IMR-90 (cell line): Measurements from ENCODE around the gene CHSY3. TPM values are rescaled to one million over a fixed set of nuclear protein-coding genes. Genes with fewer than 3 reads are reported as not detected.

Source experiments
- ATAC-seq: fragments of 200-7000 bp; cut with Tn5 transposase; 2 replicates; pipeline ENCODE4 v1.9.1; 2020; ENCODE audit warnings: low read depth, mild to moderate bottlenecking, moderate library complexity
- BruUV-seq: library from RNA; stranded (reverse); fragments of 400-500 nt; replicated peaks from 2 replicates; lab custom pipeline; 2021; lab: Mats Ljungman, UMichigan
- CTCF ChIA-PET: fragments of 300-600 bp; formaldehyde crosslinking; extraction: SDS; loops from one replicate; lab custom pipeline; 2021; ENCODE audit warnings: antibody characterized with exemption; lab: Yijun Ruan, JAX
- POLR2A ChIA-PET: fragments of 300-600 bp; sonication (Branson Sonifier 250); formaldehyde crosslinking; loops from one replicate; lab custom pipeline; 2022; ENCODE audit warnings: antibody characterized with exemption; ENCODE audit not compliant: unreplicated experiment; lab: Charles Lee
- DNase-seq: peaks from one replicate; pipeline ENCODE4 v3.0.0; 2013
- H2AFZ ChIP-seq: replicated peaks from 2 replicates; pipeline ENCODE3; 2013; ENCODE audit warnings: low read length, mild to moderate bottlenecking; ENCODE audit not compliant: poor library complexity
- H2AK5ac ChIP-seq: 2 replicates; pipeline ENCODE4 v1.6.1; 2013; ENCODE audit warnings: low read depth, low read length, inconsistent platforms
- H2AK9ac ChIP-seq: replicated peaks from 2 replicates; pipeline ENCODE3; 2013; ENCODE audit warnings: mild to moderate bottlenecking, low read depth, low read length, moderate library complexity; ENCODE audit not compliant: poor library complexity
- H2BK120ac ChIP-seq: 2 replicates; pipeline ENCODE4 v1.6.1; 2013; ENCODE audit warnings: low read depth, low read length, inconsistent platforms
- H2BK15ac ChIP-seq: 3 replicates; pipeline ENCODE4 v1.6.1; 2013; ENCODE audit warnings: low read depth, low read length, inconsistent platforms
- H2BK20ac ChIP-seq: 2 replicates; pipeline ENCODE4 v1.6.1; 2013; ENCODE audit warnings: low read depth, mild to moderate bottlenecking, inconsistent platforms, low read length, moderate library complexity
- H2BK5ac ChIP-seq: 2 replicates; pipeline ENCODE4 v1.6.1; 2013; ENCODE audit warnings: mild to moderate bottlenecking, low read depth, low read length, inconsistent platforms; ENCODE audit not compliant: poor library complexity, severe bottlenecking
- H3K14ac ChIP-seq: replicated peaks from 2 replicates; pipeline ENCODE4 v1.6.1; 2013; ENCODE audit warnings: low read depth, low read length, inconsistent platforms
- H3K18ac ChIP-seq: 2 replicates; pipeline ENCODE4 v1.6.1; 2013; ENCODE audit warnings: low read depth, low read length, control low read depth
- H3K23ac ChIP-seq: 2 replicates; pipeline ENCODE4 v1.6.1; 2013; ENCODE audit warnings: low read depth, low read length, inconsistent platforms
- H3K27ac ChIP-seq: 2 replicates; pipeline ENCODE4 v1.5.1; 2013; ENCODE audit warnings: mild to moderate bottlenecking, control low read depth, low read length; ENCODE audit not compliant: insufficient read depth
- H3K27me3 ChIP-seq: 2 replicates; pipeline ENCODE4 v1.6.1; 2013; ENCODE audit warnings: low read length; ENCODE audit not compliant: control insufficient read depth, insufficient read depth
- H3K36me3 ChIP-seq: 2 replicates; pipeline ENCODE4 v1.6.1; 2013; ENCODE audit warnings: low read length, mixed read lengths; ENCODE audit not compliant: control insufficient read depth, insufficient read depth
- H3K4ac ChIP-seq: 2 replicates; pipeline ENCODE4 v1.6.1; 2013; ENCODE audit warnings: low read depth, low read length, inconsistent platforms
- H3K4me1 ChIP-seq: 2 replicates; pipeline ENCODE4 v1.6.1; 2013; ENCODE audit warnings: low read length, mixed read lengths; ENCODE audit not compliant: control insufficient read depth, insufficient read depth
- H3K4me2 ChIP-seq: 2 replicates; pipeline ENCODE4 v1.6.1; 2013; ENCODE audit warnings: low read depth, mild to moderate bottlenecking, control low read depth, low read length, moderate library complexity
- H3K4me3 ChIP-seq: 2 replicates; pipeline ENCODE4 v1.5.1; 2013; ENCODE audit warnings: low read depth, mild to moderate bottlenecking, control low read depth, low read length, moderate library complexity; ENCODE audit not compliant: insufficient read depth
- H3K56ac ChIP-seq: 2 replicates; pipeline ENCODE4 v1.6.1; 2013; ENCODE audit warnings: low read length, inconsistent platforms; ENCODE audit not compliant: insufficient read depth; ENCODE audit errors: extremely low read depth
- H3K79me1 ChIP-seq, 2 experiments: 2 replicates each; pipeline ENCODE4 v1.6.1; 2013; ENCODE audit warnings: low read length in 2 of 2, inconsistent platforms in 1 of 2, low read depth in 1 of 2
- H3K9ac ChIP-seq: 2 replicates; pipeline ENCODE4 v1.6.1; 2013; ENCODE audit warnings: low read depth, low read length, control low read depth
- H3K9me1 ChIP-seq: 2 replicates; pipeline ENCODE4 v1.6.1; 2013; ENCODE audit warnings: low read length, inconsistent platforms; ENCODE audit not compliant: insufficient read depth
- H3K9me3 ChIP-seq: 2 replicates; pipeline ENCODE4 v1.6.1; 2013; ENCODE audit warnings: low read length; ENCODE audit not compliant: control insufficient read depth, insufficient read depth
- H4K20me1 ChIP-seq: 2 replicates; pipeline ENCODE4 v1.6.1; 2013; ENCODE audit warnings: low read length, inconsistent platforms; ENCODE audit not compliant: insufficient read depth
- H4K5ac ChIP-seq: 2 replicates; pipeline ENCODE4 v1.6.1; 2013; ENCODE audit warnings: mild to moderate bottlenecking, low read depth, low read length, control low read depth
- H4K8ac ChIP-seq, 2 experiments: 2 replicates each; pipeline ENCODE4 v1.6.1; 2013; ENCODE audit warnings: low read depth in 2 of 2, low read length in 2 of 2, control low read depth in 1 of 2, inconsistent platforms in 1 of 2
- H4K91ac ChIP-seq: 2 replicates; pipeline ENCODE4 v1.6.1; 2013; ENCODE audit warnings: low read depth, low read length, inconsistent platforms; ENCODE audit not compliant: insufficient read depth
- BHLHE40 ChIP-seq: fragments of 150-350 bp; IDR thresholded peaks from 2 replicates; pipeline ENCODE4 v1.6.1; 2016; ENCODE audit warnings: mild to moderate bottlenecking, low read depth, low read length
- CEBPB ChIP-seq: IDR thresholded peaks from 2 replicates; pipeline ENCODE4 v1.6.1; 2012; ENCODE audit warnings: low read depth, low read length, improper control_type of control experiment
- CHD1 ChIP-seq: IDR thresholded peaks from 2 replicates; pipeline ENCODE4 v1.6.1; 2012; ENCODE audit warnings: low read depth, low read length, improper control_type of control experiment
- CTCF ChIP-seq: conservative IDR thresholded peaks from 2 replicates; pipeline ENCODE4 v1.5.1; 2012; ENCODE audit warnings: mild to moderate bottlenecking, low read depth, low read length, improper control_type of control experiment
- FOS ChIP-seq: fragments of 150-350 bp; IDR thresholded peaks from 2 replicates; pipeline ENCODE4 v1.6.1; 2016; ENCODE audit warnings: low read depth, low read length
- MAFK ChIP-seq: IDR thresholded peaks from 2 replicates; pipeline ENCODE4 v1.6.1; 2012; ENCODE audit warnings: low read depth, low read length, improper control_type of control experiment
- MAZ ChIP-seq: IDR thresholded peaks from 2 replicates; pipeline ENCODE4 v1.6.1; 2012; ENCODE audit warnings: low read depth, mild to moderate bottlenecking, low read length, improper control_type of control experiment, moderate library complexity, borderline replicate concordance
- MXI1 ChIP-seq: IDR thresholded peaks from 2 replicates; pipeline ENCODE4 v1.6.1; 2012; ENCODE audit warnings: low read depth, mild to moderate bottlenecking, low read length, moderate library complexity, borderline replicate concordance
- NFE2L2 ChIP-seq: fragments of 150-350 bp; IDR thresholded peaks from 2 replicates; pipeline ENCODE4 v1.6.1; 2016; ENCODE audit warnings: low read depth, mild to moderate bottlenecking, low read length
- POLR2A ChIP-seq: IDR thresholded peaks from 2 replicates; pipeline ENCODE4 v1.6.1; 2012; ENCODE audit warnings: mild to moderate bottlenecking, low read depth, low read length
- RAD21 ChIP-seq: IDR thresholded peaks from 2 replicates; pipeline ENCODE4 v1.6.1; 2012; ENCODE audit warnings: low read length, improper control_type of control experiment
- RCOR1 ChIP-seq: IDR thresholded peaks from 2 replicates; pipeline ENCODE4 v1.6.1; 2012; ENCODE audit warnings: mild to moderate bottlenecking, low read length, improper control_type of control experiment; ENCODE audit not compliant: insufficient replicate concordance
- RFX5 ChIP-seq: IDR thresholded peaks from 2 replicates; pipeline ENCODE4 v1.8.0; 2012; ENCODE audit warnings: low read depth, mild to moderate bottlenecking, low read length, moderate library complexity
- SMC3 ChIP-seq: fragments of 150-350 bp; IDR thresholded peaks from 2 replicates; pipeline ENCODE4 v1.6.1; 2016; ENCODE audit warnings: low read depth, mild to moderate bottlenecking, antibody characterized with exemption, low read length, moderate library complexity
- WGBS, 2 experiments: methylation state at CpG; one replicate each; pipeline versions ENCODE4 v1.1.5 to v1.1.7; 2013; ENCODE audit warnings: missing lambda C conversion rate in 2 of 2; ENCODE audit not compliant: insufficient read length in 1 of 2; ENCODE audit errors: extremely low coverage in 2 of 2; 5-methylcytosine and 5-hydroxymethylcytosine counted together
- dilution Hi-C: fragments of 300-500 bp; cut with HindIII; formaldehyde crosslinking; loops from one replicate; pipeline ENCODE4 v1.14.3; 2018; ENCODE audit warnings: low sequenced_read_pairs; ENCODE audit not compliant: unreplicated experiment
- in situ Hi-C: fragments of 300-500 bp; cut with MboI; formaldehyde crosslinking; loops from 3 replicates; pipeline ENCODE4 v1.14.3; 2019; ENCODE audit warnings: low sequenced_read_pairs, inconsistent platforms, mixed read lengths
- intact Hi-C: fragments of 100-400 bp; cut with micrococcal nuclease; formaldehyde crosslinking; loops from 2 replicates; pipeline ENCODE4 v1.10.0; 2022
- polyA plus RNA-seq, 3 experiments: library from polyadenylated mRNA; depleted of rRNA; stranded (reverse); fragments of >200 nt; gene quantifications; 2 replicates each; pipeline ENCODE4 v1.2.3, GENCODE V29; 2012; ENCODE audit warnings: low replicate concordance in 1 of 3
- total RNA-seq: library from RNA; depleted of rRNA; stranded (reverse); fragments of >200 nt; gene quantifications from 2 replicates; pipeline ENCODE4 v1.2.3, GENCODE V29; 2012
- TF ChIP-seq, protein P1 (sequence below): fragments of 150-350 bp; IDR thresholded peaks from 2 replicates; pipeline ENCODE4 v1.6.1; 2017; ENCODE audit warnings: mild to moderate bottlenecking, antibody characterized with exemption, low read length, low read depth
- TF ChIP-seq, protein P2 (sequence below): fragments of 150-350 bp; IDR thresholded peaks from 2 replicates; pipeline ENCODE4 v1.6.1; 2016; ENCODE audit warnings: low read depth, mild to moderate bottlenecking, low read length, moderate library complexity, borderline replicate concordance

The CHSY3 gene
- total and polyA plus RNA-seq, 2 of the 4 experiments (the other 2 are of a cell fraction), result 0.62 to 1.3 TPM

- Histone ChIP-seq H3K36me3 (no peaks in the 10 kb centered on the region), H2AK5ac (no peak overlapping the region), H2BK120ac (no peak overlapping the region), H3K56ac (no peak overlapping the region), H2AK9ac (no peak overlapping the region), H4K91ac (no peak overlapping the region), H2AFZ (no peak overlapping the region), H3K27me3 (no peaks in the 10 kb centered on the region), H3K18ac (no peak overlapping the region), H3K9ac (no peak overlapping the region), H3K9me3 (no peaks in the 10 kb centered on the region), H4K8ac (no peak overlapping the region), H3K27ac (no peak overlapping the region), H3K4ac (no peak overlapping the region), H2BK20ac (no peak overlapping the region), H3K23ac (no peak overlapping the region), H2BK15ac (no peak overlapping the region), H3K14ac (no peak overlapping the region), H4K5ac (no peak overlapping the region), H3K4me3 (no peak overlapping the region), H3K9me1 (no peaks in the 10 kb centered on the region), H2BK5ac (no peak overlapping the region), H3K4me2 (no peak overlapping the region), H3K4me1 (no peaks in the 10 kb centered on the region), H3K79me1 (no peaks in the 10 kb centered on the region), H4K20me1 (no peaks in the 10 kb centered on the region)
- intact Hi-C loops (no loop called here), dilution Hi-C loops (no loop called here), in situ Hi-C loops (no loop called here)
- no CpG with 5 or more reads among the region's 1 CpG for WGBS, 2 experiments
- no peak for TF ChIP-seq POLR2A
- no peak for TF ChIP-seq CHD1
- no peak for TF ChIP-seq CTCF
- no peak for TF ChIP-seq MAZ
- TF ChIP-seq, protein P1, sequence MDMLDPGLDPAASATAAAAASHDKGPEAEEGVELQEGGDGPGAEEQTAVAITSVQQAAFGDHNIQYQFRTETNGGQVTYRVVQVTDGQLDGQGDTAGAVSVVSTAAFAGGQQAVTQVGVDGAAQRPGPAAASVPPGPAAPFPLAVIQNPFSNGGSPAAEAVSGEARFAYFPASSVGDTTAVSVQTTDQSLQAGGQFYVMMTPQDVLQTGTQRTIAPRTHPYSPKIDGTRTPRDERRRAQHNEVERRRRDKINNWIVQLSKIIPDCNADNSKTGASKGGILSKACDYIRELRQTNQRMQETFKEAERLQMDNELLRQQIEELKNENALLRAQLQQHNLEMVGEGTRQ, result no peak
- no peak for TF ChIP-seq MXI1
- no peak for TF ChIP-seq CEBPB
- TF ChIP-seq FOS, result no peak
- TF ChIP-seq RFX5, result no peak
- TF ChIP-seq MAFK, result no peak
- TF ChIP-seq RAD21, result no peak
- no peak for TF ChIP-seq NFE2L2
- TF ChIP-seq, protein P2, sequence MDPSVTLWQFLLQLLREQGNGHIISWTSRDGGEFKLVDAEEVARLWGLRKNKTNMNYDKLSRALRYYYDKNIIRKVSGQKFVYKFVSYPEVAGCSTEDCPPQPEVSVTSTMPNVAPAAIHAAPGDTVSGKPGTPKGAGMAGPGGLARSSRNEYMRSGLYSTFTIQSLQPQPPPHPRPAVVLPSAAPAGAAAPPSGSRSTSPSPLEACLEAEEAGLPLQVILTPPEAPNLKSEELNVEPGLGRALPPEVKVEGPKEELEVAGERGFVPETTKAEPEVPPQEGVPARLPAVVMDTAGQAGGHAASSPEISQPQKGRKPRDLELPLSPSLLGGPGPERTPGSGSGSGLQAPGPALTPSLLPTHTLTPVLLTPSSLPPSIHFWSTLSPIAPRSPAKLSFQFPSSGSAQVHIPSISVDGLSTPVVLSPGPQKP, result no peak
- no peak for TF ChIP-seq SMC3
- no peak for TF ChIP-seq BHLHE40
- no peak for TF ChIP-seq RCOR1
- ATAC-seq, result no peak
- no TSS peak for BruUV-seq
- ChIA-PET CTCF (no interaction called here), POLR2A (no interaction called here)
- no peak for DNase-seq
Measured at GRCh38 chr5:129857116-129857515, 47.1 kb upstream of the CHSY3 start.
